G401.6 (cell line): Measurements from ENCODE around the gene SERBP1.
A peak's percentile ranks its signal among the peaks of the same experiment; 100 is the strongest.
"Not testable (repeated sequence)": the region's sequence is repeated elsewhere in the genome, so short reads cannot be mapped to it uniquely, and the experiment has no call there.

Source experiments
- FAIRE-seq: peaks from 2 replicates; lab custom pipeline; 2012; peaks lifted over from hg19 to GRCh38; lab: Jason Lieb, UNC

The SERBP1 gene

GRCh38 chr1:67440339-67440738, 10.1 kb upstream of the SERBP1 start:
- no peak for FAIRE-seq

- no peak for FAIRE-seq
Measured at GRCh38 chr1:67439277-67440029, 9.3 kb upstream of the SERBP1 start.

- no peak for FAIRE-seq
Measured at GRCh38 chr1:67437961-67438360, 7.8 kb upstream of the SERBP1 start.

GRCh38 chr1:67436511-67437055, 6.4 kb upstream of the SERBP1 start:
- no peak for FAIRE-seq

- no peak for FAIRE-seq
Measured at GRCh38 chr1:67434491-67434890, 4.3 kb upstream of the SERBP1 start.

GRCh38 chr1:67433837-67434236, 3.6 kb upstream of the SERBP1 start:
- FAIRE-seq, result no peak

GRCh38 chr1:67432745-67433144, 2.5 kb upstream of the SERBP1 start:
- FAIRE-seq, result peak; percentile 31

GRCh38 chr1:67431869-67432578, 1.8 kb upstream of the SERBP1 start:
- no peak for FAIRE-seq

GRCh38 chr1:67431156-67431765, 1.1 kb upstream of the SERBP1 start:
- no peak for FAIRE-seq

- no peak for FAIRE-seq
Measured at GRCh38 chr1:67429528-67430357, 459 bp downstream of the SERBP1 start.

- FAIRE-seq, result no peak
Measured at GRCh38 chr1:67429011-67429527, 1.1 kb downstream of the SERBP1 start.

GRCh38 chr1:67427947-67428346, 2.3 kb downstream of the SERBP1 start:
- FAIRE-seq, result no peak

GRCh38 chr1:67427465-67427864, 2.7 kb downstream of the SERBP1 start:
- no peak for FAIRE-seq

GRCh38 chr1:67420835-67421492, 9.2 kb downstream of the SERBP1 start:
- no peak for FAIRE-seq

- FAIRE-seq, result no peak
Measured at GRCh38 chr1:67418839-67419586, 11.2 kb downstream of the SERBP1 start.

GRCh38 chr1:67417733-67418132, 12.5 kb downstream of the SERBP1 start:
- not testable (repeated sequence) for FAIRE-seq

GRCh38 chr1:67415041-67415440, 15.2 kb downstream of the SERBP1 start:
- FAIRE-seq, result no peak

GRCh38 chr1:67414574-67414973, 15.6 kb downstream of the SERBP1 start:
- FAIRE-seq, result no peak

GRCh38 chr1:67413101-67413500, 17.1 kb downstream of the SERBP1 start:
- FAIRE-seq, result not testable (repeated sequence)

GRCh38 chr1:67408148-67408547, 22.1 kb downstream of the SERBP1 start:
- FAIRE-seq, result no peak

- FAIRE-seq, result no peak
Measured at GRCh38 chr1:67407498-67407897, 22.7 kb downstream of the SERBP1 start.
